Psoas muscle (tissue), 8 donors: Measurements from ENCODE around the gene ABCB8. TPM values are rescaled to one million over a fixed set of nuclear protein-coding genes. Genes with fewer than 3 reads are reported as not detected.
A peak's percentile ranks its signal among the peaks of the same experiment; 100 is the strongest.

Source experiments
- ATAC-seq, 4 donors: fragments of 200-7000 bp; cut with Tn5 transposase; one replicate each; pipeline ENCODE4 v1.9.1; 2020; ENCODE audit warnings: moderate library complexity in 3 of 4, mild to moderate bottlenecking in 2 of 4
- DNase-seq, 2 donors: peaks; one replicate each; pipeline ENCODE4 v3.0.0-alpha.2; 2020
- H3K27ac ChIP-seq: fragments of 200-600 bp; one replicate; pipeline ENCODE4 v1.8.0; 2022
- H3K27me3 ChIP-seq, 3 donors: fragments of 200-600 bp in 1 of 3; one replicate each; pipeline versions ENCODE4 v1.6.1 to v1.8.0; 2013 to 2022; ENCODE audit warnings: low read length in 2 of 3, mild to moderate bottlenecking in 2 of 3, moderate library complexity in 1 of 3; ENCODE audit not compliant: insufficient read depth in 3 of 3
- H3K36me3 ChIP-seq, 2 donors: fragments of 200-600 bp in 1 of 2; one replicate each; pipeline versions ENCODE4 v1.6.1 to v1.8.0; 2013 to 2022; ENCODE audit warnings: low read depth in 1 of 2, mild to moderate bottlenecking in 1 of 2, moderate library complexity in 1 of 2; ENCODE audit not compliant: insufficient read depth in 1 of 2
- H3K4me1 ChIP-seq: fragments of 200-600 bp; one replicate; pipeline ENCODE4 v1.8.0; 2022
- H3K4me3 ChIP-seq: fragments of 200-600 bp; one replicate; pipeline ENCODE4 v1.8.0; 2022; ENCODE audit warnings: mild to moderate bottlenecking
- H3K9me3 ChIP-seq: fragments of 200-600 bp; one replicate; pipeline ENCODE4 v1.8.0; 2022
- CTCF ChIP-seq: fragments of 200-600 bp; IDR thresholded peaks from one replicate; pipeline ENCODE4 v1.8.0; 2022; ENCODE audit warnings: antibody characterized with exemption
- WGBS, 3 donors: extraction: QIAGEN DNeasy Blood & Tissue Kit; methylation state at CpG; one replicate each; pipeline versions ENCODE4 v1.1.6 to v1.1.7; 2013; 5-methylcytosine and 5-hydroxymethylcytosine counted together
- intact Hi-C, 2 donors: fragments of 100-400 bp; cut with DNase I; formaldehyde crosslinking; loops; one replicate each; pipeline versions ENCODE4 v1.11.0 to v1.14.2; 2022
- polyA plus RNA-seq, 3 donors: library from polyadenylated mRNA; stranded (reverse); fragments of 200-250 nt; gene quantifications; one replicate each; pipeline ENCODE4 v1.2.3, GENCODE V29; 2013
- total RNA-seq, 4 donors: library from RNA; stranded (reverse); fragmentation: NEBNext Ultra II Directional in 2 of 4; extraction: Animal tissue kit (Norgen Biotek cat#: 25700) in 2 of 4; gene quantifications; one replicate each; pipeline versions ENCODE4 v1.2.1 to v1.2.4, GENCODE V29; 2021 to 2023
- donor health status: healthy with polysubstance abuse.
- donor health status: DM: no; HTN: no; CAD: no; lungs with moderate emphysema.
- donor health status: Bipolar disorder and iron deficiency.
- donor health status: healthy.
- donor health status: DM: yes; HTN: yes; CAD: no.
- donor health status: DM: no; HTN: no; CAD: no.
- donor health status: DM: no; HTN: no; CAD: no.
- donor health status: DM: yes; HTN: yes; CAD: no.

Gene ABCB8
- total and polyA plus RNA-seq, 7 donors: 9.3 to 20.7 (median 16.6) TPM

GRCh38 chr7:150988230-150989226 is 39.7 kb upstream of the ABCB8 start:
- ATAC-seq: peak; percentile 57 to 70 (median 67)
- H3K4me3 ChIP-seq: no peak overlapping the region
- H3K27me3 ChIP-seq: peaks cover 0 to 4% (median 0%) of the 10 kb centered on the region in 3 donors
- H3K9me3 ChIP-seq: no peaks in the 10 kb centered on the region
- DNase-seq: peak; percentile 64 to 77
- H3K27ac ChIP-seq: peak overlapping the region; percentile 9
- intact Hi-C loops: loop anchor here in 1 of 2 donors (1.0 to 10.0 kb wide), 2 partner anchors 89 to 204 kb away; no protein-coding TSS in a partner anchor
- peak; percentile 84 for TF ChIP-seq CTCF
- 15 to 19% (median 17%) methylated on average over 26 to 31 of the region's 31 CpGs for WGBS, 3 donors
- H3K36me3 ChIP-seq: no peaks in the 10 kb centered on the region
- H3K4me1 ChIP-seq: no peaks in the 10 kb centered on the region

- Histone ChIP-seq H3K9me3 (no peaks in the 10 kb centered on the region), H3K4me3 (no peak overlapping the region), H3K27me3 (peaks cover 0 to 4% (median 0%) of the 10 kb centered on the region in 3 donors), H3K27ac (peak overlapping the region; percentile 9), H3K36me3 (no peaks in the 10 kb centered on the region), H3K4me1 (no peaks in the 10 kb centered on the region)
- intact Hi-C loops: loop anchor here in 1 of 2 donors (10.0 kb wide), 1 partner anchor 205 kb away; no protein-coding TSS in a partner anchor
- DNase-seq (no peak), ATAC-seq (no peak)
- 32 to 42% (median 35%) methylated on average over 6 to 7 of the region's 7 CpGs for WGBS, 3 donors
- no peak for TF ChIP-seq CTCF
Measured at GRCh38 chr7:150989456-150989855, 38.8 kb upstream of the ABCB8 start.

GRCh38 chr7:150990416-150991186 is 37.6 kb upstream of the ABCB8 start, which contains the start of gene NOS3:
Gene NOS3 (plus strand): TSS chr7:150991017. CDS start chr7:150993804, 2,787 bp downstream.
- H3K27ac ChIP-seq: no peak within 1 kb of the TSS

More at GRCh38 chr7:150990416-150991186, 37.6 kb upstream of the ABCB8 start, which contains the start of gene NOS3:
- no peak for TF ChIP-seq CTCF
- WGBS, 3 donors: 83 to 89% (median 88%) methylated on average over 12 of the region's 12 CpGs
- no peaks in the 10 kb centered on the region for H3K9me3 ChIP-seq
- no peaks in the 10 kb centered on the region for H3K4me1 ChIP-seq
- DNase-seq (no peak), ATAC-seq (no peak)
- H3K27me3 ChIP-seq: peaks cover 0 to 4% (median 0%) of the 10 kb centered on the region in 3 donors
- no peaks in the 10 kb centered on the region for H3K36me3 ChIP-seq
- intact Hi-C loops: no loop called here
- no peak within 1 kb of the TSS for H3K4me3 ChIP-seq
